Activated CD4-positive, alpha-beta memory T cell treated with anti-CD3 and anti-CD28 coated beads, Interleukin-2, amount 10 ng/mL, durations not matched to agents 7 days and 5 days (primary cell): ENCODE measurements around the gene GCSAM. TPM values are rescaled to one million over a fixed set of nuclear protein-coding genes. Genes with fewer than 3 reads are reported as not detected.

Experiments
- CTCF ChIA-PET: fragments of 350-600 bp; sonication (Branson Sonifier 250); formaldehyde crosslinking; loops from one replicate; lab custom pipeline; 2021; ENCODE audit warnings: antibody characterized with exemption, inconsistent platforms; lab: Charles Lee
- POLR2A ChIA-PET: fragments of 350-600 bp; sonication (Branson Sonifier 250); formaldehyde crosslinking; loops from one replicate; lab custom pipeline; 2021; ENCODE audit warnings: antibody characterized with exemption; lab: Charles Lee
- DNase-seq: peaks from one replicate; pipeline ENCODE4 v3.0.0-alpha.2; 2020
- H3K27ac Mint-ChIP-seq: one replicate; pipeline ENCODE4 v1.8.0; 2021; ENCODE audit warnings: mild to moderate bottlenecking, mixed read lengths
- H3K27me3 Mint-ChIP-seq: one replicate; pipeline ENCODE4 v1.8.0; 2021; ENCODE audit warnings: mixed read lengths
- H3K36me3 Mint-ChIP-seq: one replicate; pipeline ENCODE4 v1.8.0; 2021; ENCODE audit warnings: low read depth, mixed read lengths
- H3K4me1 Mint-ChIP-seq: one replicate; pipeline ENCODE4 v1.8.0; 2021; ENCODE audit warnings: mixed read lengths
- H3K4me3 Mint-ChIP-seq: one replicate; pipeline ENCODE4 v1.8.0; 2021; ENCODE audit warnings: mild to moderate bottlenecking, mixed read lengths
- H3K9me3 Mint-ChIP-seq: one replicate; pipeline ENCODE4 v1.8.0; 2021; ENCODE audit warnings: mixed read lengths
- total RNA-seq, 2 experiments: library from RNA; stranded (reverse); gene quantifications; one replicate each; pipeline ENCODE4 v1.2.3, GENCODE V29; 2021

The GCSAM gene, protein sequence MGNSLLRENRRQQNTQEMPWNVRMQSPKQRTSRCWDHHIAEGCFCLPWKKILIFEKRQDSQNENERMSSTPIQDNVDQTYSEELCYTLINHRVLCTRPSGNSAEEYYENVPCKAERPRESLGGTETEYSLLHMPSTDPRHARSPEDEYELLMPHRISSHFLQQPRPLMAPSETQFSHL
- total RNA-seq: 10 to 100 TPM; 19.6 to 19.9 TPM

DNA sequence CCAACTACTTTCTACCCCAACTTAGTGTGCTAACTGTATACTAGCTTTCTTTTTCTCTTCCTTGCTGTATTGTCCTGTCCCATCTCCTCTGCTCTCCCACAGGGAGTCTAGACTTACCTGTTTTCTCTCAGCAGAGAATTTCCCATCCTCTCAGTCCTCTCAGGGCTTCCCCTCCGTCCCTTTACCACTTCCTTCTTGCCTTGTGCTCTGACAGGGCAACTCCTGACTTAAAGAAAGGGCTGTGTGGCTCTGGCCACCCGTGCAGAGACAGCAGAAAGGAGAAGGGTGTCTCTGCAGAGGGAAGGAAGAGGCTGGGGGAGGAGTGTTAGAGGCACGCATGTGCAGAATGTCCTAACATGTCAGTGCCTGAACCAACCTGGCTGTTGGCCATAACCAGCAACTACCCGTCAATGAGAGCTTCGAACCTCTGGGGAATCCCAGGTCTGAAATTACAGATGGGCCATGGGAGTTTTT lies at the start of gene GCSAM:
TSS of gene GCSAM (minus strand) at position 274 of the 474 bp plus-strand sequence. CDS start at position 146, 128 bp downstream.
- Mint-ChIP-seq H3K27ac (peak within 1 kb of the TSS; percentile 85), H3K9me3 (no peaks in the 10 kb centered on the region), H3K4me3 (peak within 1 kb of the TSS; percentile 87), H3K27me3 (no peaks in the 10 kb centered on the region), H3K4me1 (peaks cover 77% of the 10 kb centered on the region), H3K36me3 (peaks cover 17% of the 10 kb centered on the region)
- DNase-seq: peak; percentile 75
- CTCF ChIA-PET: interaction anchor here (1.0 to 1.9 kb wide), 2 partner anchors 8 to 21 kb away, joined by 3 to 4 read pairs; no protein-coding TSS in a partner anchor
- POLR2A ChIA-PET: interaction anchor here (0.7 to 1.7 kb wide), 8 partner anchors 13 to 384 kb away, joined by 3 to 5 read pairs (median 4); partner anchors contain the start of genes ABHD10 and CD200

DNA sequence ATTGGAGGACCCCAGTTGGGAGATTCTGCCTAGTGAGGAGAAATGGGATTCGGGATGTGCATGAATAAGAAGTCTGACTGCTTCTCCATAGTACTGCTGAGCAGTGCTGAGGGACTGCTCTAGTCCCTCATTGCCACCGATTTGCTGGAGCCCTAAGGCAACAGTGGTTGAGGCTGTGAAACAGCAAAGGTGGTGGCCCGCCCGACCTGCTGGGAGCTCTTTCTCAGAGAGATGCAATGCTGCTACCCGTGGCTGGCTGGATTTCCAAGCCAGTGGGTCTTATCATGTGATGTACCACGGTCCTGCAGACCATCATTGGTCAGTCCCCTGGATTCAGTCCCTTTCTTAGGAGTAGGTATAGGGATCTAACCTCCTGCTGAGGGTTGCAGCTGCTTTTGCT lies 42.6 kb upstream of the GCSAM start:
- CTCF ChIA-PET: no interaction called here
- Mint-ChIP-seq H3K4me1 (no peaks in the 10 kb centered on the region), H3K9me3 (no peaks in the 10 kb centered on the region)

DNA sequence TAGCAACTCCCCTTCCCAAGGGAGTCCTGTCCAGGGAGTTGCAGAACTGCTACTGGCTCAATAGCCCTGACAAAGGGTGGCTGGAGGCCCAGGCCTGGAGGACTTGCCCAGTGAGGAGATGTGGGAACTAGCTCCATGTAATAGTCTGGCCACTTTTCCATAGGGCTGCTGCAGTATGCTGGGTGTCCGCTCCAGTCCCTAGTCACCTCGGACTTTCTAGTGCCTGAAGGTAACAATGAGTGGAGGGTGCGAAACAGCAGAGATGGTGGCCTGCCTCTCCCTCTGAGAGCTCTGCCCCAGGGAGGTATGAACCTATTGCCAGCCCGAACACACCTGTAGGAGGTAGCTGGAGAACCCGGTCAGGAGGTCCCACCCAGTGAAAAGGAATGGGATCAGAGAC lies 42.0 kb upstream of the GCSAM start:
- no peak for DNase-seq
- no peaks in the 10 kb centered on the region for H3K4me1 Mint-ChIP-seq
- no peak overlapping the region for H3K4me3 Mint-ChIP-seq
- H3K36me3 Mint-ChIP-seq: no peaks in the 10 kb centered on the region
- H3K9me3 Mint-ChIP-seq: no peaks in the 10 kb centered on the region
- no peaks in the 10 kb centered on the region for H3K27me3 Mint-ChIP-seq
- no peak overlapping the region for H3K27ac Mint-ChIP-seq
- ChIA-PET CTCF (no interaction called here), POLR2A (no interaction called here)

More for the DNA sequence above, 42.6 kb upstream of the GCSAM start:
- no peak for DNase-seq
- H3K27me3 Mint-ChIP-seq: no peaks in the 10 kb centered on the region
- H3K27ac Mint-ChIP-seq: no peak overlapping the region
- no peak overlapping the region for H3K4me3 Mint-ChIP-seq
- no peaks in the 10 kb centered on the region for H3K36me3 Mint-ChIP-seq
- POLR2A ChIA-PET: no interaction called here

DNA sequence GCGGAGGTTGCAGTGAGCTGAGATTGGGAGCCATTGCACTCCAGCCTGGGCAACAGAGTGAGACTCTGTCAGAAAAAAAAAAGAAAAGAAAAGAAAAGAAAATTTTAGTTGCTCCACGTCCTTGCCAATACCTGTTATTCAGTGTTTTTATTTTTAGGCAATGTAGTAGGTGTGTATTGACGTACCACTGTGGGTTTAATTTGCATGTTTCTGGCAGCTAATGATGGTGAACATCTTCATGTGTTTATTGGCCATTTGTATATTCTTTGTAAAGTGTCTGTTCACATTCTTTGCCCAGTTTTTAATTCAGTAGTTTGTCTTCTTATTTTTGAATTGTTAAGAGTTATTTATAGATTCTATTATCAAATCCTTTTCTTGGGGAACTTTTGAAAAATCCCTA lies 38.1 kb upstream of the GCSAM start:
- Mint-ChIP-seq H3K4me3 (no peak overlapping the region), H3K27me3 (peaks cover 2% of the 10 kb centered on the region), H3K9me3 (peaks cover 2% of the 10 kb centered on the region), H3K27ac (no peak overlapping the region), H3K36me3 (no peaks in the 10 kb centered on the region), H3K4me1 (no peaks in the 10 kb centered on the region)
- POLR2A ChIA-PET: no interaction called here
- CTCF ChIA-PET: no interaction called here
- DNase-seq: no peak

DNA sequence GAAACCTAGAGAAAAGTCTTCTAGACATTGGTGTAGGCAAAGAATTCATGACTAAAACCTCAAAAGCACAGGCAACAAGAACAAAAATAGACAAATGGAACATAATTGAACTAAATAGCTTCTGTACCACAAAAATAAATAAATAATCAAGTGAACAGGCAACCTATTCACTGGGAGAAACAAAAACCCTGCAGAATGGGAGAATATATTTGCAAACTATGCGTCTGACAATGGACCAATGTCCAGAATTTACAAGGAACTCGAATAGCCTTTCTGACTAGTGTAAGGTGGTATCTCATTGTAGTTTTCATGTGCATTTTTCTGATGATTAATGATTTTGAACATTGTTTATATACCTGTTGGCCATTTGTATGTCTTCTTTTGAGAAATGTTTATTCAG lies 37.0 kb upstream of the GCSAM start:
- POLR2A ChIA-PET: no interaction called here
- Mint-ChIP-seq H3K27me3 (peaks cover 2% of the 10 kb centered on the region), H3K4me3 (no peak overlapping the region), H3K27ac (no peak overlapping the region), H3K36me3 (no peaks in the 10 kb centered on the region), H3K4me1 (no peaks in the 10 kb centered on the region), H3K9me3 (peaks cover 2% of the 10 kb centered on the region)
- DNase-seq: no peak
- CTCF ChIA-PET: no interaction called here

DNA sequence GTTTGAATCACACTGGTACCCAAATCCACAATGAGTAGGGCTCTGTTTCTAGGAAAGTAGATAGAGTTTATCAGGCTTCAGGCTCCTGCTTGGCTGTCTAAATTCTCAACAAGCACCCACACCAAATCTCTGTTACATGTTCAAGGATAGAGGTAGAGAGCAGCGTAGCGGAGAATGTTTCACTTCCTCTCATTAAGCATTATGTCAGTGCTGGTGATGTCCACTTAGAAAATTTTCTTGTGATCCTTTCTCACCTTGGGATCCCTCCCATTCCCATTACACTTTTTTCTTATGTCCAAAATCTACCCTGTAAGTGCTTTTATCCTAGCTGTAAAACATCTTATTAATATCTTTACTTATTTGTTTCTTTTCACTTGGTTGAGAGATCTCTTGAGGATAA lies 34.7 kb upstream of the GCSAM start:
- ChIA-PET CTCF (interaction anchor here (1.3 kb wide), 1 partner anchor 154 kb away, joined by 3 read pairs; no protein-coding TSS in a partner anchor), POLR2A (no interaction called here)
- H3K4me3 Mint-ChIP-seq: no peak overlapping the region
- H3K27ac Mint-ChIP-seq: no peak overlapping the region
- no peaks in the 10 kb centered on the region for H3K36me3 Mint-ChIP-seq
- no peaks in the 10 kb centered on the region for H3K4me1 Mint-ChIP-seq
- H3K27me3 Mint-ChIP-seq: peaks cover 2% of the 10 kb centered on the region
- H3K9me3 Mint-ChIP-seq: peaks cover 2% of the 10 kb centered on the region
- DNase-seq: no peak

DNA sequence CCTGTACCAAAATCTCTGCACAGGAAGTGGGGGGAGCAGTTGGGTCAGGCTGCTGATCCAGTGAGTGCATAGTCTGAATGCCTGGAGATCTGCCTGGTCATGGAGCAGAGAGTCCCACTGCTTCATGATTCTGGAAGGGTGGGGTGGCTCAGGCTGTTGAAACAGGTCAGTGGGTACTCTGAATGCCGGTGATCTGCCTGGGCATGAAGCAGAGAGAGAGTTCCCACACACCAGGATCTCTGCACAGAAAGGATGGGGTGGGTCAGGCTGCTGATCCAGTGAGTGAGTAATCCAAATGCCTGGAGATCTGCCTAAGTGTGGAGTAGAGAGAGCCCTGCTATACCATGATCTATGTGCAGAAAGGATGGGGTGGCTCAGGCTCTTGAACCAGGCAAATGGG lies 16.1 kb upstream of the GCSAM start:
- no peak for DNase-seq
- no peaks in the 10 kb centered on the region for H3K4me1 Mint-ChIP-seq
- ChIA-PET CTCF (no interaction called here), POLR2A (no interaction called here)
- H3K27ac Mint-ChIP-seq: no peak overlapping the region
- H3K27me3 Mint-ChIP-seq: no peaks in the 10 kb centered on the region
- H3K36me3 Mint-ChIP-seq: peaks cover 29% of the 10 kb centered on the region
- H3K4me3 Mint-ChIP-seq: no peak overlapping the region
- H3K9me3 Mint-ChIP-seq: peaks cover 39% of the 10 kb centered on the region

DNA sequence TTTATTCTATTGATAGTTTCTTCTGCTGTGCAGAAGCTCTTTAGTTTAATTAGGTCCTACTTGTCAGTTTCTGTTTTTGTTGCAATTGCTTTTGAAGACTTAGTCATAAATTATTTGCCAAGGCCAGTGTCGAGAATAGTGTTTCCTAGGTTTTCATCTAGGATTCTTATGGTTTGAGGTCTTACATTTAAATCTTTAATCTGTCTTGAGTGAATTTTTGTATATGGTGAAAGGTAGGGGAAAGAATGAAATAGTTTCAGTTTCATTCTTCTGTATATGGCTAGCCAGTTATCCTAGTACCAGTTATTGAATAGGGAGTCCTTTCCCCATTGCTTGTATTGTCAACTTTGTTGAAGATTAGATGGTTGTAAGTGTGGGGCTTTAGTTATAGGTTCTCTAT lies 10.6 kb upstream of the GCSAM start:
- no peaks in the 10 kb centered on the region for H3K27me3 Mint-ChIP-seq
- POLR2A ChIA-PET: interaction anchor here (1.3 kb wide), 1 partner anchor 418 kb away, joined by 3 read pairs; the partner anchor contains the start of genes ATG3 and SLC35A5
- peak overlapping the region; percentile 45 for H3K4me3 Mint-ChIP-seq
- H3K9me3 Mint-ChIP-seq: peaks cover 26% of the 10 kb centered on the region
- CTCF ChIA-PET: interaction anchor here (1.5 kb wide), 1 partner anchor 32 kb away, joined by 4 read pairs; no protein-coding TSS in a partner anchor
- no peak for DNase-seq
- peaks cover 10% of the 10 kb centered on the region for H3K4me1 Mint-ChIP-seq
- peak overlapping the region; percentile 59 for H3K27ac Mint-ChIP-seq
- H3K36me3 Mint-ChIP-seq: peaks cover 32% of the 10 kb centered on the region

DNA sequence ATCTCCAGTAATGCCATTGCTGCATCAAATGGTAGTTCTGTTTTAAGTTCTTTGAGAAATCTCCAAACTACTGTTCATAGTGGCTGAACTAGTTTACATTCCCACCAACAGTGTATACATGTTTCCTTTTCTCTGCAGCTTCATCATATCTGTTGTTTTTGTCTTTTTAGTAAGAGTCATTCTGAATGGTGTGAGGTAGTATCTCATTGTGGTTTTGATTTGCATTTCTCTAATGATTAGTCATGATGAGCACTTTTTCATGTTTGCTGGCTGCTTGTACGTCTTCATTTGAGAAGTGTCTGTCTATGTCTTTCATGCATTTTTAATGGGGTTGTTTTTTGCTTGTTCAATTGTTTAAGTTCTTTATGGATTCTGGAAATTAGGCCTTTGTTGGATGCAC lies 10.2 kb upstream of the GCSAM start:
- H3K27me3 Mint-ChIP-seq: no peaks in the 10 kb centered on the region
- H3K4me1 Mint-ChIP-seq: peaks cover 10% of the 10 kb centered on the region
- ChIA-PET POLR2A (interaction anchor here (1.3 kb wide), 1 partner anchor 419 kb away, joined by 3 read pairs; the partner anchor contains the start of genes ATG3 and SLC35A5), CTCF (interaction anchor here (1.5 kb wide), 1 partner anchor 32 kb away, joined by 4 read pairs; no protein-coding TSS in a partner anchor)
- H3K36me3 Mint-ChIP-seq: peaks cover 32% of the 10 kb centered on the region
- peak overlapping the region; percentile 45 for H3K4me3 Mint-ChIP-seq
- DNase-seq: no peak
- H3K9me3 Mint-ChIP-seq: peaks cover 26% of the 10 kb centered on the region
- H3K27ac Mint-ChIP-seq: peak overlapping the region; percentile 59

DNA sequence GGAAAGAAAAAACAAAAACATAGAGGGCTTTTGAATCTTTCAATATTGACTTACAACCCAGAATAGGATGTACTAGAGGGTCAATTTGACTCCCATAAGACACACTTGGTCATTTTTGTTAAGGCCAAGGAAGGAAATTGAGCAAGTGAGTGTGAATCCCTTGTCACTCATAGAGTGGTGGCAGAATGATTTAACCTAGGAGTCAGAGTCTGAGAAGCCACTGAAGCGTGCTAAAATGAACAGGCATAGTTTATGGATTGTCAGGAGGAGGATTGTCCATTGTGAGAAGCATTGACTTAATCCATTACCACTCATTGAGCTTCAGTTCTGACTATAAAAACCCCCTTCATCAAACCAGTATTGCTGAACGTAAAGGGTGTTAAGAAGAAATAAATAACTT lies 8.2 kb upstream of the GCSAM start:
- ChIA-PET CTCF (no interaction called here), POLR2A (no interaction called here)
- Mint-ChIP-seq H3K9me3 (peaks cover 11% of the 10 kb centered on the region), H3K27me3 (no peaks in the 10 kb centered on the region), H3K4me1 (peaks cover 17% of the 10 kb centered on the region), H3K27ac (no peak overlapping the region), H3K36me3 (peaks cover 18% of the 10 kb centered on the region), H3K4me3 (no peak overlapping the region)
- DNase-seq: no peak

DNA sequence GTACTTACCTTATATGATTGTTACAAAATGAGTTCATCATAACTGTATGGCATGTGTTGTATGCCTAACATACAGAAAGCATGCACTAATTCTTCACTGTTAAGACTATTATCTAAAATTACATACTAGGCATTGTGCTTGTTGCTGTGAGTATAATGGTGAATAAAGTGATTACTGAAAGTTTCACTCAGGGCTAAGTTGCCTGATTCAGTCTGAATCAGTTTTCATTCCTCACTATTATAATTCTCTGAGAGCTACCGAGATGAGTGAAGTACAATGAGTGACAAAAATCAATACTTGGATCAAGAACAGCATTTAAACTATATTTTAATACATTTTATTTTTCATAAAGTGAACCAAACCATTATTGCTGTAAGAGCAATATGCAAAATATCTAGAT lies 7.5 kb upstream of the GCSAM start:
- H3K27me3 Mint-ChIP-seq: no peaks in the 10 kb centered on the region
- ChIA-PET POLR2A (no interaction called here), CTCF (interaction anchor here (2.7 kb wide), 1 partner anchor 29 kb away, joined by 15 read pairs; no protein-coding TSS in a partner anchor)
- H3K4me1 Mint-ChIP-seq: peaks cover 24% of the 10 kb centered on the region
- no peak overlapping the region for H3K4me3 Mint-ChIP-seq
- H3K9me3 Mint-ChIP-seq: peaks cover 7% of the 10 kb centered on the region
- H3K27ac Mint-ChIP-seq: no peak overlapping the region
- no peak for DNase-seq
- H3K36me3 Mint-ChIP-seq: peaks cover 10% of the 10 kb centered on the region

DNA sequence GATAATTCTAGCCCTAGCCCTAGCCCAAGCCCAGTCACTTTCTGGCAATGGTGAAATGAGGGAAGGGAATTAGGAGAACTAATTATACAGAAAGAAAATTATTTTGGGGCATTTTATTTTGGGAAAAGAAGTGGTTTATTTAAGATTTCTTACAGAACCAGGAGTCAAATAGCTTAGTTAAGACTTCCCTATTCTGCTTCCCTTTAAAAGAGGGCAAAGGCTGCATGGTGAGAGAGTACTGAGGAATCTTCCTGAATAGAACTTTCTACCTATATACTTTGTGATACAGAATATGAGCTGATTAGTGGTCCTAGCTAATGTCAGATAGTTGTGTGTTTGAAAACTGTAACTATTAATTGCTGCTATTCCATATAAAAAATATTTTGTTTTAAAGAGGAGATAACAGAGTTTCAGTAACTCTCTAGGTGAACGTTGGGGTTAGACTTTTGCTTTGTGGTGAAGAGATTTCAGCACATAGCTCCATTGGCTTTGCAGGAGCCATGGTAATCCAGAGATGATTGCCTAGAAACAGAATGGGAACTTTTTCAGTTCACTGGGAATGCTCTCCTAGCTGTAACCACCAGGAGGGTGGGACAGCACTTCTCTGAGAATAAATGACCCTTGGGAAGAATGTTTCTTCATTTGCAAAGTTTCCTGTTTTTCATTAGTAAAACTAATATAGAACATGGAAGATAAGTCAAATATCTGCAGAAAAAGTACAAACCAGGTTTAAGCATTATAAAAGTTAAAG lies 5.3 kb upstream of the GCSAM start:
- peaks cover 38% of the 10 kb centered on the region for H3K4me1 Mint-ChIP-seq
- peaks cover 2% of the 10 kb centered on the region for H3K36me3 Mint-ChIP-seq
- H3K9me3 Mint-ChIP-seq: no peaks in the 10 kb centered on the region
- no peak for DNase-seq
- H3K4me3 Mint-ChIP-seq: no peak overlapping the region
- ChIA-PET POLR2A (no interaction called here), CTCF (interaction anchor here (1.2 to 3.7 kb wide), 8 partner anchors 10 to 504 kb away, joined by 3 to 31 read pairs (median 4); partner anchors contain the start of gene SLC9C1)
- H3K27me3 Mint-ChIP-seq: no peaks in the 10 kb centered on the region
- no peak overlapping the region for H3K27ac Mint-ChIP-seq

DNA sequence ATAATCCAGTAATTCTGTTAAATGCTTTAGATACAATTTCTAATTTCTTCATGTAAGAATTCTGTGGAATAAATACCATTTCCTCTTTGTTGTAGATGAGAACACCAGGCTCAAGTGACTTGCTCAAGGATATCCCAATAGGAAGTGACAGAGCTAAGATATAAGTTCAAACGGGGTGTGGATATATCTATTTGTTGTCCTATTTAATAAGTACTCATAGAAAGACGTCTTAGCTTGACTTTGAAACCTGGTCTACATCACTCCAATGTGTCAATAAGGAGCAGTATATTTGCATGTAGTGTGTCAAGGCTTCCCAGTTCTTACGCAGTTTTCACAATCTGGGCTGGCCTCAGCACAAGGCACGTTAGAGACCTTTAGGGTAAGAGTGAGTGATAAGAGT lies 4.7 kb upstream of the GCSAM start:
- no peak for DNase-seq
- Mint-ChIP-seq H3K4me1 (peaks cover 41% of the 10 kb centered on the region), H3K27ac (no peak overlapping the region), H3K27me3 (no peaks in the 10 kb centered on the region), H3K9me3 (no peaks in the 10 kb centered on the region), H3K36me3 (no peaks in the 10 kb centered on the region), H3K4me3 (no peak overlapping the region)
- ChIA-PET POLR2A (interaction anchor here (1.1 kb wide), 1 partner anchor 18 kb away, joined by 4 read pairs; no protein-coding TSS in a partner anchor), CTCF (interaction anchor here (1.0 to 3.7 kb wide), 12 partner anchors 8 to 505 kb away, joined by 3 to 31 read pairs (median 6); partner anchors contain the start of gene SLC9C1)
